Measurements from ENCODE around the gene NAALADL2. TPM values are rescaled to one million over a fixed set of nuclear protein-coding genes. Genes with fewer than 3 reads are reported as not detected.

The NAALADL2 gene
- total RNA-seq, 1 donor from 2014 or later: 9.9 TPM

DNA sequence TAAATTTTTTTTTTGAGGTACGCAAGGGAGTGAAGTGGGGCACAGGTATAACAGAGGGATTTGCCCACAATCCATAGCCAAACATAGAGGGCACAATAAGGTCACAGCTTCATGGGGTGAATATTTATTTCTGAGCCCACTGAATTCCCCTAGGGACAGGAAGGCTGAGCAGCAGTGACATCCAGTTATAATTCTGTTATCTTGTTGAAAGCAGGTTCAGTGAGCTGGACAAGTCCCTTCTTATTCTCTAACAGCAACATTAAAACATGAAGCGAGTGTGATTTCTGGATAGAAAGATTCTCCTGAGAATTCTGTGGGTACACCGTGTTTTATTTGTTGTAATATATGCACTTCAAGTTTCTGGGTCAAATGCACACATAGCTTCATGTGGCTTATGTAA, 538.2 kb downstream of the NAALADL2 start:
- no peak overlapping the region for H3K4me3 Mint-ChIP-seq
- no peak for TF ChIP-seq CTCF (conservative IDR thresholded peaks at IDR 0.05)
- H3K27ac Mint-ChIP-seq: no peak overlapping the region
- no peaks in the 10 kb centered on the region for H3K27me3 Mint-ChIP-seq
- H3K9me3 Mint-ChIP-seq: no peaks in the 10 kb centered on the region
- H3K4me1 Mint-ChIP-seq (ENCODE audit: unreplicated experiment): peaks cover 18% of the 10 kb centered on the region
- no peak for DNase-seq (ENCODE audit: extremely low spot score, unreplicated experiment)
- peaks cover 2% of the 10 kb centered on the region for H3K36me3 Mint-ChIP-seq

GRCh38 chr3:175398676-175399075, 539.5 kb downstream of the NAALADL2 start:
- Mint-ChIP-seq H3K27me3 (no peaks in the 10 kb centered on the region), H3K36me3 (no peaks in the 10 kb centered on the region), H3K27ac (no peak overlapping the region), H3K9me3 (no peaks in the 10 kb centered on the region), H3K4me3 (no peak overlapping the region), H3K4me1 (ENCODE audit: unreplicated experiment) (peaks cover 14% of the 10 kb centered on the region)
- DNase-seq (ENCODE audit: extremely low spot score, unreplicated experiment): no peak
- TF ChIP-seq CTCF (conservative IDR thresholded peaks at IDR 0.05): no peak

GRCh38 chr3:175399156-175399840, 540.2 kb downstream of the NAALADL2 start:
- no peak for DNase-seq (ENCODE audit: extremely low spot score, unreplicated experiment)
- peaks cover 17% of the 10 kb centered on the region for H3K4me1 Mint-ChIP-seq (ENCODE audit: unreplicated experiment)
- no peak for TF ChIP-seq CTCF (conservative IDR thresholded peaks at IDR 0.05)
- H3K27ac Mint-ChIP-seq: no peak overlapping the region
- no peaks in the 10 kb centered on the region for H3K36me3 Mint-ChIP-seq
- no peaks in the 10 kb centered on the region for H3K27me3 Mint-ChIP-seq
- no peaks in the 10 kb centered on the region for H3K9me3 Mint-ChIP-seq
- H3K4me3 Mint-ChIP-seq: no peak overlapping the region

DNA sequence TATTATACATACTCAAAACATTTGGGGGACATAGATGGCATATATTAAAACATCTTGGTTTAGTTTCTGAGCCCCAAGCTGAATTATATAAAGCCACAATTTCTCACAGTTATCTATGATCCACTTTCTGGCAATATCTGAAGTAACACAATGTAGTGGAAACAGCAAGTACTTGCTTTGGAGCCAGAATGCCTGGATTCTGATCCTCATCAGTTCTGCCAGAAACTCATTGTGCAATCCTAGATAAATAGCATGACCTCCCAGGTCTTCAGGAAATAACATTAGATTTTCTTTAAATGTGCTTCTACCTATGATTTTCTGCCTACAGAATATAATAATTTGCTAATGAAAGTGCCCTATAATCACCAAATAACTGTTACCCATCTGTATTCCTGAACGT, 544.9 kb downstream of the NAALADL2 start:
- DNase-seq (ENCODE audit: extremely low spot score, unreplicated experiment): no peak

GRCh38 chr3:175404621-175405020, 545.5 kb downstream of the NAALADL2 start:
- no peak overlapping the region for H3K27ac Mint-ChIP-seq
- no peaks in the 10 kb centered on the region for H3K36me3 Mint-ChIP-seq
- H3K9me3 Mint-ChIP-seq: no peaks in the 10 kb centered on the region
- no peaks in the 10 kb centered on the region for H3K27me3 Mint-ChIP-seq
- peaks cover 6% of the 10 kb centered on the region for H3K4me1 Mint-ChIP-seq (ENCODE audit: unreplicated experiment)
- TF ChIP-seq CTCF (conservative IDR thresholded peaks at IDR 0.05): no peak
- H3K4me3 Mint-ChIP-seq: no peak overlapping the region
- DNase-seq (ENCODE audit: extremely low spot score, unreplicated experiment): no peak

More for the DNA sequence above, 544.9 kb downstream of the NAALADL2 start:
- Mint-ChIP-seq H3K4me3 (no peak overlapping the region), H3K27me3 (no peaks in the 10 kb centered on the region), H3K36me3 (no peaks in the 10 kb centered on the region), H3K27ac (no peak overlapping the region), H3K4me1 (ENCODE audit: unreplicated experiment) (peaks cover 6% of the 10 kb centered on the region), H3K9me3 (no peaks in the 10 kb centered on the region)
- no peak for TF ChIP-seq CTCF (conservative IDR thresholded peaks at IDR 0.05)

Measured in type B pancreatic cell (in vitro differentiated cells).